Spleen (tissue), 11 donors: ENCODE measurements around the gene CMYA5. TPM values are rescaled to one million over a fixed set of nuclear protein-coding genes. Genes with fewer than 3 reads are reported as not detected.
"Not testable (repeated sequence)": the region's sequence is repeated elsewhere in the genome, so short reads cannot be mapped to it uniquely, and the experiment has no call there.

Experiments used
- DNase-seq: peaks from one replicate; pipeline ENCODE4 v3.0.0-alpha.2; 2020
- H3K27ac ChIP-seq, 8 donors: fragments of 200-600 bp; sonication (generic) in 7 of 8; 1 replicate in 4 of 8; 2 replicates in 4 of 8; pipeline versions ENCODE4 v1.5.0 to v1.8.0; 2016 to 2021; ENCODE audit warnings: inconsistent platforms in 4 of 8, mild to moderate bottlenecking in 4 of 8, moderate library complexity in 1 of 8
- H3K27me3 ChIP-seq, 7 donors: fragments of 200-600 bp; sonication (generic) in 6 of 7; replicated peaks in 1 of 7; 1 replicate in 4 of 7; 2 replicates in 3 of 7; pipeline versions ENCODE4 v1.5.0 to v1.8.0; 2016 to 2021; ENCODE audit warnings: inconsistent platforms in 3 of 7, mild to moderate bottlenecking in 1 of 7
- H3K36me3 ChIP-seq, 6 donors: fragments of 200-600 bp; sonication (generic) in 5 of 6; 1 replicate in 4 of 6; 2 replicates in 2 of 6; pipeline versions ENCODE4 v1.5.0 to v1.8.0; 2016 to 2021; ENCODE audit warnings: inconsistent platforms in 2 of 6
- H3K4me1 ChIP-seq, 6 donors: fragments of 200-600 bp; sonication (generic) in 5 of 6; 1 replicate in 3 of 6; 2 replicates in 3 of 6; pipeline versions ENCODE4 v1.5.0 to v1.8.0; 2016 to 2021; ENCODE audit warnings: inconsistent platforms in 3 of 6
- H3K4me3 ChIP-seq, 8 donors: fragments of 200-600 bp; sonication (generic) in 7 of 8; 1 replicate in 4 of 8; 2 replicates in 4 of 8; pipeline versions ENCODE4 v1.5.0 to v1.8.0; 2016 to 2021; ENCODE audit warnings: inconsistent platforms in 4 of 8, mild to moderate bottlenecking in 4 of 8, moderate library complexity in 2 of 8
- H3K9me3 ChIP-seq, 8 donors: fragments of 200-600 bp; sonication (generic) in 7 of 8; 1 replicate in 4 of 8; 2 replicates in 4 of 8; pipeline versions ENCODE4 v1.5.0 to v1.8.0; 2016 to 2021; ENCODE audit warnings: inconsistent platforms in 4 of 8
- POLR2A ChIP-seq, 3 donors: fragments of 450-650 bp; IDR thresholded peaks; one replicate each; pipeline ENCODE4 v1.5.1; 2017; ENCODE audit warnings: antibody characterized with exemption in 3 of 3, mild to moderate bottlenecking in 1 of 3
- POLR2AphosphoS5 ChIP-seq, 3 donors: sonication (generic); formaldehyde crosslinking; IDR thresholded peaks; one replicate each; pipeline ENCODE4 v1.5.1; 2017; ENCODE audit warnings: antibody characterized with exemption in 3 of 3
- WGBS, 5 donors: extraction: QIAGEN DNeasy Blood & Tissue Kit in 3 of 5; methylation state at CpG; one replicate each; pipeline versions ENCODE4 v1.1.5 to v1.1.7; 2013 to 2018; 5-methylcytosine and 5-hydroxymethylcytosine counted together
- intact Hi-C: fragments of 100-400 bp; cut with DNase I; formaldehyde crosslinking; loops from one replicate; pipeline ENCODE4 v1.15.0; 2023; ENCODE audit warnings: low total_unique reads
- polyA plus RNA-seq, 3 donors: library from polyadenylated mRNA; stranded (reverse); fragments of 200-250 nt; gene quantifications; one replicate each; pipeline ENCODE4 v1.2.1, GENCODE V29; 2013
- total RNA-seq, 7 donors: library from RNA; depleted of rRNA in 3 of 7; stranded (reverse); fragments of >200 nt in 3 of 7; fragmentation: NEBNext Ultra II Directional in 4 of 7; extraction: Animal tissue kit (Norgen Biotek cat#: 25700) in 4 of 7; gene quantifications; one replicate each; pipeline versions ENCODE4 v1.1.0 to v1.2.1, GENCODE V29; 2016 to 2021
- TF ChIP-seq, protein P1 (sequence below), 11 experiments: fragments of 200-600 bp in 7 of 11; fragments of 450-650 bp in 4 of 11; sonication (generic) in 4 of 11; IDR thresholded peaks in 8 of 11; conservative IDR thresholded peaks in 3 of 11; 1 replicate in 7 of 11; 2 replicates in 4 of 11; pipeline versions ENCODE4 v1.4.0 to v1.8.0; 2016 to 2021; ENCODE audit warnings: antibody characterized with exemption in 11 of 11, inconsistent platforms in 4 of 11, mild to moderate bottlenecking in 1 of 11
- donor health status: healthy with polysubstance abuse.
- donor health status: DM: no; HTN: no; CAD: no; lungs with moderate emphysema.
- donor health status: DM: no; HTN: no; CAD: no.
- donor health status: Bipolar disorder and iron deficiency.
- donor health status: healthy.
- donor health status: DM: no; HTN: no; CAD: no.
- donor health status: DM: yes; HTN: yes; CAD: no.

Gene CMYA5
- total and polyA plus RNA-seq, 10 donors: 0.13 to 0.85 (median 0.28) TPM

DNA sequence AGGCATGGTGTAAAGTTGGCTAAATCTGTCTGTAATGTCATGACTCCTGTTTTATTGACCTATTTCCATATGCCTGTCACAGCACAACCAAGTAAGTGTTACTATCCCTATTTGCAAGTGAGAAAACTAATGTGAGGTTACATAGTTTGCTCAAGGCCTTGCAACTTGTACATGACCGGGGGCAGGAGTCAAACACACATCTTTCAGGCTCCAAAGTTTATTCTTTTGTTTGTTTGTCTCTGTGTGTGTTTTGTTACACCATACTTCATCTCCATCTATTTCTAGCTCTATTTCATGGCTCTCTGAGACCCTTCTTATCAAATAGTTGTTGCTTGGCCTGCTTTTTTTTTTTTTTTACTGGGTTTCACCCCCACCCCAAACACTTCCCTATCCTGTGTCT, 70.2 kb downstream of the CMYA5 start:
- Histone ChIP-seq H3K27me3 (no peaks in the 10 kb centered on the region), H3K4me3 (no peak overlapping the region), H3K9me3 (no peaks in the 10 kb centered on the region), H3K27ac (no peak overlapping the region), H3K36me3 (no peaks in the 10 kb centered on the region), H3K4me1 (no peaks in the 10 kb centered on the region)
- TF ChIP-seq, protein P1, sequence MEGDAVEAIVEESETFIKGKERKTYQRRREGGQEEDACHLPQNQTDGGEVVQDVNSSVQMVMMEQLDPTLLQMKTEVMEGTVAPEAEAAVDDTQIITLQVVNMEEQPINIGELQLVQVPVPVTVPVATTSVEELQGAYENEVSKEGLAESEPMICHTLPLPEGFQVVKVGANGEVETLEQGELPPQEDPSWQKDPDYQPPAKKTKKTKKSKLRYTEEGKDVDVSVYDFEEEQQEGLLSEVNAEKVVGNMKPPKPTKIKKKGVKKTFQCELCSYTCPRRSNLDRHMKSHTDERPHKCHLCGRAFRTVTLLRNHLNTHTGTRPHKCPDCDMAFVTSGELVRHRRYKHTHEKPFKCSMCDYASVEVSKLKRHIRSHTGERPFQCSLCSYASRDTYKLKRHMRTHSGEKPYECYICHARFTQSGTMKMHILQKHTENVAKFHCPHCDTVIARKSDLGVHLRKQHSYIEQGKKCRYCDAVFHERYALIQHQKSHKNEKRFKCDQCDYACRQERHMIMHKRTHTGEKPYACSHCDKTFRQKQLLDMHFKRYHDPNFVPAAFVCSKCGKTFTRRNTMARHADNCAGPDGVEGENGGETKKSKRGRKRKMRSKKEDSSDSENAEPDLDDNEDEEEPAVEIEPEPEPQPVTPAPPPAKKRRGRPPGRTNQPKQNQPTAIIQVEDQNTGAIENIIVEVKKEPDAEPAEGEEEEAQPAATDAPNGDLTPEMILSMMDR (IDR thresholded peaks at IDR 0.05 in 8 of 11, conservative IDR thresholded peaks at IDR 0.05 in 3 of 11): no peak
- TF ChIP-seq POLR2AphosphoS5 (IDR thresholded peaks at IDR 0.05) (no peak), POLR2A (IDR thresholded peaks at IDR 0.05) (no peak)
- intact Hi-C loops: no loop called here
- DNase-seq: no peak
- 82 to 97% (median 89%) methylated on average over 1 of the region's 1 CpG for WGBS, 5 donors

DNA sequence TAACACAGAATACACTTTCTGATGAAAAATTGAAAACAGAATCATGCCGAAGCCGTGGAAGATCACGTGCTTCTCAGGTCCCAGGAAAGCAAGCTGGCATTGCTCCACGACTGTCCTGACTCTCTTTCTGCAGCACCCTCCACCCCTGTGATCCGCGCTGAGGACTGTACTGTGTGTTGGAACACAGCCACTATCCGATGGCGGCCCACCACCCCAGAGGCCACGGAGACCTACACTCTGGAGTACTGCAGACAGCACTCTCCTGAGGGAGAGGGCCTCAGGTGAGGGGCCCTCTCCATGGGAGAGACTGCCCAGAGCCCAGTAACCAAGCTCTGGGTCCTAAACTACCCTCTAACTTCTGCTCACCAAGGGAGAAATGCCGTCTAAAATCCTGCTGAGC, 73.3 kb downstream of the CMYA5 start:
- no peaks in the 10 kb centered on the region for H3K27me3 ChIP-seq
- no peaks in the 10 kb centered on the region for H3K4me1 ChIP-seq
- no peak for DNase-seq
- H3K36me3 ChIP-seq: no peaks in the 10 kb centered on the region
- peaks cover 0 to 10% (median 0%) of the 10 kb centered on the region in 8 donors for H3K9me3 ChIP-seq
- H3K4me3 ChIP-seq: no peak overlapping the region
- TF ChIP-seq, protein P1 (IDR thresholded peaks at IDR 0.05 in 8 of 11, conservative IDR thresholded peaks at IDR 0.05 in 3 of 11): no peak
- no peak for TF ChIP-seq POLR2AphosphoS5 (IDR thresholded peaks at IDR 0.05)
- no peak for TF ChIP-seq POLR2A (IDR thresholded peaks at IDR 0.05)
- no peak overlapping the region for H3K27ac ChIP-seq
- WGBS, 5 donors: 87 to 95% (median 91%) methylated on average over 10 of the region's 10 CpGs
- intact Hi-C loops: no loop called here

DNA sequence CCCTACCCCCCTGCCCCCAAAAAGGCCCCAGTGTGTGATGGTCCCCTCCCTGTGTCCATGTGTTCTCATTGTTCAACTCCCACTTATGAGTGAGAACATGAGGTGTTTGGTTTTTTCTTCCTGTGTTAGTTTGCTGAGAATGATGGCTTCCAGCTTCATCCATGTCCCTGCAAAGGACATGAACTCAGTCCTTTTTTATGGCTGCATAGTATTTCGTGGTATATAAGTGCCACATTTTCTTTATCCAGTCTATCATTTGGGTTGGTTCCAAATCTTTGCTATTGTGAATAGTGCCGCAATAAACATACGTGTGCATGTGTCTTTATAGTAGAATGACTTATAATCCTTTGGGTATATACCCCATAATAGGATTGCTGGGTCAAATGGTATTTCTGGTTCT, 74.5 kb downstream of the CMYA5 start:
- H3K36me3 ChIP-seq, H3K4me1 ChIP-seq, intact Hi-C loops, DNase-seq, H3K4me3 ChIP-seq, H3K27ac ChIP-seq, H3K27me3 ChIP-seq: not testable (repeated sequence)
- 73 to 97% (median 95%) methylated on average over 3 of the region's 3 CpGs for WGBS, 5 donors
- H3K9me3 ChIP-seq: peaks cover 0 to 17% (median 0%) of the 10 kb centered on the region in 8 donors

DNA sequence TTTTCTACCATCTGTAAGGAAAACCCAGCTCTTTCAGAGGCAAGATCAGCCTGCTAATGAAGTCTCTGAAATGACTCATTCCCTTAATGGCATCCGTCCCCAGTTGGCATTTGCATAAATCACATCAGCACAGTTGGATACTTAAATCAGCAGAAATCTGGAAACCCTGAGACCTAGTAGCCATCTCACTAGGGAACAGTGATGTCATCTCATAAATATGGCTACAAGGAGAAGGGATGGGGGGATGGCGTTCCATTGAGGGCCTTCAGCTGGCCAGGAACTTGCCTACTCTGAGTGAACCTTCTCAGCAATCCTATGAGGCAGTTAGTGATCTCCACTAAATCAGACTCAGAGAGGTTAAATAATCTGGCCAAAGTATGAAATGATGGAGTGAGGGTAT, 81.8 kb downstream of the CMYA5 start:
- no peak overlapping the region for H3K4me3 ChIP-seq
- peaks cover 0 to 20% (median 7%) of the 10 kb centered on the region in 8 donors for H3K9me3 ChIP-seq
- 72 to 86% (median 78%) methylated on average over 2 of the region's 2 CpGs for WGBS, 5 donors
- H3K27me3 ChIP-seq: peaks cover 0 to 4% (median 0%) of the 10 kb centered on the region in 7 donors
- no peaks in the 10 kb centered on the region for H3K4me1 ChIP-seq
- H3K27ac ChIP-seq: no peak overlapping the region
- TF ChIP-seq POLR2A (IDR thresholded peaks at IDR 0.05): no peak
- TF ChIP-seq POLR2AphosphoS5 (IDR thresholded peaks at IDR 0.05): no peak
- TF ChIP-seq, protein P1 (IDR thresholded peaks at IDR 0.05 in 8 of 11, conservative IDR thresholded peaks at IDR 0.05 in 3 of 11): no peak
- H3K36me3 ChIP-seq: no peaks in the 10 kb centered on the region
- intact Hi-C loops: no loop called here
- no peak for DNase-seq

DNA sequence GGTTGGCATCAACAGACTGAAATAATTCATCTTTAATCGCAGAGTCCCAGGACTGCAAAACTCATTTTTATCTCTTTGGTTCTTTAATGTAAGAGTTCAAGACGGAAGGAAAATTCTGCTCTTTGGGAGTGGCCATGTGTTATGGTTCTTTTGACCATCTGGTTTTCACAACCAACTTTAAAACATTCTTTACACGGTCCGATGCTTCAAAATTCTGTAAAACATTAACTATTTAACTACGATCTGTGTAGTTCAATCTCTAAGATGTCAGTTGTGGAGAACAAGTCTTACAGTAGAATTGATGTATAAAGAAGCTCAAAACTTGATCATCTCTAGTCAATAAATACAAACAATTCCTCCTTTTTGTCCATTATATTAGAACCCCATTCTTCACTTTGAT, 83.0 kb downstream of the CMYA5 start:
- Histone ChIP-seq H3K27me3 (peaks cover 0 to 4% (median 0%) of the 10 kb centered on the region in 7 donors), H3K9me3 (peaks cover 0 to 20% (median 7%) of the 10 kb centered on the region in 8 donors), H3K36me3 (no peaks in the 10 kb centered on the region), H3K4me1 (no peaks in the 10 kb centered on the region), H3K4me3 (no peak overlapping the region), H3K27ac (no peak overlapping the region)
- 92 to 96% (median 94%) methylated on average over 5 of the region's 5 CpGs for WGBS, 5 donors
- DNase-seq: no peak
- intact Hi-C loops: no loop called here
- TF ChIP-seq POLR2A (IDR thresholded peaks at IDR 0.05): no peak
- TF ChIP-seq POLR2AphosphoS5 (IDR thresholded peaks at IDR 0.05): no peak
- TF ChIP-seq, protein P1 (IDR thresholded peaks at IDR 0.05 in 8 of 11, conservative IDR thresholded peaks at IDR 0.05 in 3 of 11): no peak
